ENCODE data around the gene TBX3. TPM values are rescaled to one million over a fixed set of nuclear protein-coding genes. Genes with fewer than 3 reads are reported as not detected.

TBX3 gene
- total RNA-seq, 2 donors from 2014 or later, result 6.1 to 16.1 TPM

DNA sequence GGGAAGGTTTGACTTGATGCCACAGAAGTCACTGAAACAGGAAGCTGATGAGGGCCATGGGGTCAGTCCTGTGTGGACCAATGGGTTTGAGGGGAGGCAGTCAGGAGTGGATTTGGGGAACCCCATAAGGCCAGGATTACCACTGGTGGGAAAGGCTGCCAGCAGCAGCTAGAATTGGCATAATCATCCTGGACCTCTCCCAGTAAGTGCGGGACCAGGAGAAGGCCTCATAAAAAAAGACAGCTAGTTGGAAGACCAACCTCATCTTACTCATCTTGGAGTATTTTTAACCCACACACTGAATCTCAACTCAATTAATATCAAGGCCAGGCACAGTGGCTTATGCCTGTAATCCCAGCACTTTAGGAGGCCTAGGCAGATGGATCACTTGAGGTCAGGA, 22.7 kb downstream of the TBX3 start:
- Histone ChIP-seq H3K4me1 (peaks cover 0 to 16% of the 10 kb centered on the region in 2 donors), H3K9me3 (no peaks in the 10 kb centered on the region), H3K4me3 (no peak overlapping the region), H3K36me3 (no peaks in the 10 kb centered on the region), H3K27me3 (peaks cover 0 to 8% of the 10 kb centered on the region in 2 donors), H3K27ac (no peak overlapping the region)
- DNase-seq (ENCODE audit: low spot score), result no peak
- TF ChIP-seq, protein P1, sequence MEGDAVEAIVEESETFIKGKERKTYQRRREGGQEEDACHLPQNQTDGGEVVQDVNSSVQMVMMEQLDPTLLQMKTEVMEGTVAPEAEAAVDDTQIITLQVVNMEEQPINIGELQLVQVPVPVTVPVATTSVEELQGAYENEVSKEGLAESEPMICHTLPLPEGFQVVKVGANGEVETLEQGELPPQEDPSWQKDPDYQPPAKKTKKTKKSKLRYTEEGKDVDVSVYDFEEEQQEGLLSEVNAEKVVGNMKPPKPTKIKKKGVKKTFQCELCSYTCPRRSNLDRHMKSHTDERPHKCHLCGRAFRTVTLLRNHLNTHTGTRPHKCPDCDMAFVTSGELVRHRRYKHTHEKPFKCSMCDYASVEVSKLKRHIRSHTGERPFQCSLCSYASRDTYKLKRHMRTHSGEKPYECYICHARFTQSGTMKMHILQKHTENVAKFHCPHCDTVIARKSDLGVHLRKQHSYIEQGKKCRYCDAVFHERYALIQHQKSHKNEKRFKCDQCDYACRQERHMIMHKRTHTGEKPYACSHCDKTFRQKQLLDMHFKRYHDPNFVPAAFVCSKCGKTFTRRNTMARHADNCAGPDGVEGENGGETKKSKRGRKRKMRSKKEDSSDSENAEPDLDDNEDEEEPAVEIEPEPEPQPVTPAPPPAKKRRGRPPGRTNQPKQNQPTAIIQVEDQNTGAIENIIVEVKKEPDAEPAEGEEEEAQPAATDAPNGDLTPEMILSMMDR (IDR thresholded peaks at IDR 0.05), result no peak

DNA sequence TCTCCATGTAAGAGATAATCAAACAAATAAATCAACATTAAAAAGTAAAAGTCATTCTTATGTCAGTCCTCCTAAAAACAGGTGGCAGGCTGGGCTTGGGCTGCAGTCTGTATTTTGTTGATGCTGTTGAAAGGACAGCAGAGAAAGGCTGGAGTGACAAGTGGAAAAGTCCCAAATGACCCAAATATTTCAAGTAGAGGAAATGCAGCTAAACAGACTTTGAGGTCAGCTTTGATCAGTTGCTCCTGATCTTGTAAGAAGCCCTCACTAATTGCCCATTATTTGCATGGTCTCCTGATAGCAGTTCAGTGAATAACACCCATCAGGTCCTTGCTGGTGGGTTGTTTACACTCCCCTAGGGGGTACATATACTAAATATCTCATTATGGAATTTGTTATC, 24.9 kb downstream of the TBX3 start:
- no peak overlapping the region for H3K27ac ChIP-seq
- no peaks in the 10 kb centered on the region for H3K36me3 ChIP-seq
- H3K4me3 ChIP-seq, result no peak overlapping the region

DNA sequence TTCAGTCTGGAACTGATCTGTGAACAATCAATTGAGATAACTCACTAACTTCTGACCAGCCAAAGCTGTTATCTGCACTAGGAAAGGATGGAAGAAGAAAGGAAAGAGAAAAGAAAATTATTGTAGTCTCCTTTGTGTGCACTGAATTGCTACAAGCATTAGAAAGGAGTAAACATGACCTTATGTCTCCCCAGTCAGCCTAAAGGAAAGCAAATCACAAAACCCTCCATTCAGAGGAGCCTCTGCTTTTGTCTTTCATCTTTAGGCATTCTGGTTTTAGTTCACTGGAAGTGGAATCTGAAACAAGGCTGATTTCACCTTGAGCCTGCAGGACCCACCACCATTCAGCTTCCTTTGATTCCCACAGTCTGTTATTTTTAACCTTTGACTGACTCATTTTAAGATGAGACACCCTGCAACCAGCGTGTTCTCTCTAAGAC, 26.0 kb downstream of the TBX3 start:
- TF ChIP-seq, protein P1 (IDR thresholded peaks at IDR 0.05), result no peak
- Histone ChIP-seq H3K4me3 (no peak overlapping the region), H3K36me3 (no peaks in the 10 kb centered on the region), H3K27me3 (no peaks in the 10 kb centered on the region), H3K4me1 (no peaks in the 10 kb centered on the region), H3K27ac (no peak overlapping the region), H3K9me3 (no peaks in the 10 kb centered on the region)
- DNase-seq (ENCODE audit: low spot score), result no peak

More for the DNA sequence above, 24.9 kb downstream of the TBX3 start:
- Histone ChIP-seq H3K27me3 (no peaks in the 10 kb centered on the region), H3K9me3 (no peaks in the 10 kb centered on the region), H3K4me1 (no peaks in the 10 kb centered on the region)
- TF ChIP-seq, protein P1 (IDR thresholded peaks at IDR 0.05), result no peak
- no peak for DNase-seq (ENCODE audit: low spot score)

DNA sequence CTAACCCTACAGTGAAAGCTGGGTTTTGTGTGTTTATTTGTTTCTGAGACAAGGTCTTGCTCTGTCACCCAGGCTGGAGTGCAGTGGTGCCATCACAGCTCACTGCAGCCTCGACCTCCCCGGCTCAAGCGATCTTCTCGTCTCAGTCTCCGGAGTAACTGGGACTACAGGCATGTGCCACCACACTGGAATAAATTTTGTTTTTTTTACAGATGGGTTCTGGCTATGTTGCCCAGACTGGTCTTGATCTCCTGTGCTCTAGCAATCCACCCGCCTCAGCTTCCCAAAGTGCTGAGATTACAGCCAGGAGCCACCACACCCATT, 26.4 kb downstream of the TBX3 start:
- Histone ChIP-seq H3K36me3 (no peaks in the 10 kb centered on the region), H3K27ac (no peak overlapping the region), H3K4me1 (no peaks in the 10 kb centered on the region), H3K4me3 (no peak overlapping the region), H3K27me3 (no peaks in the 10 kb centered on the region), H3K9me3 (no peaks in the 10 kb centered on the region)
- no peak for DNase-seq (ENCODE audit: low spot score)
- TF ChIP-seq, protein P1 (IDR thresholded peaks at IDR 0.05), result no peak

DNA sequence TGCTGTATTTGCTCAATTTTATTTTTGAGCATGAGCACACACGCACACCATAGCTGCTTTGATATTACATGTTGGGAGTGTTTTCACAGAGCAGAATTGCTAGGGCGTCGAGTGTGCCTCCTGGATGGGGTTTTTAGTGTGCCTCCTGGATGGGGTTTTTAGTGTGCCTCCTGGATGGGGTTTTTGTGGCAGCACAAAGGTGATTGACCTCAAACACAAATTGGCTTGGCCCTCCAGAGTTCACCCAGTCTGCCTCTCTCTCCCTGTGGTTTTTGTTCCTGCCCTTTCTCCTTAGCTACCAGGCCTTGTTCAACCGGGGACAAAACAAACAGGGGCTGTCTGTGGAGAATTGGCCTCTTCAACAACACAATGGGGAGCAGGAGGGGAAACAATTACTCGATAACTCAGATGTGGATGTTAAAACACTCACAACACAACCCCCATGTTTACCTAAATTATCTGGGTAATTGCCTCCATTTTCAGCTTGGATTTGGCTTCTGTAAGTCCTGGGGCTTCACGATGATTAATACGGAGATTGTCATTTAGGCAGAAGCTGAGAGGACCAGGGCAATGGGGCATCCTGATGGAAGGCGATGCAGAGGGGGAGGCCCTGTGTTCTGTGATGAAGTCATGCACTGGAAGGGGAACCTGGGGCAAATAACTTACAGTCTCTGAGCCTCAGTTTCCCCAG, 26.9 kb downstream of the TBX3 start:
- H3K27me3 ChIP-seq, result no peaks in the 10 kb centered on the region
- H3K36me3 ChIP-seq, result no peaks in the 10 kb centered on the region
- H3K4me3 ChIP-seq, result no peak overlapping the region
- no peaks in the 10 kb centered on the region for H3K4me1 ChIP-seq
- no peak overlapping the region for H3K27ac ChIP-seq
- DNase-seq (ENCODE audit: low spot score), result no peak
- TF ChIP-seq, protein P1 (IDR thresholded peaks at IDR 0.05), result no peak
- H3K9me3 ChIP-seq, result no peaks in the 10 kb centered on the region
